Fibroblast of lung (primary cell): Measurements from ENCODE around the gene PIP4K2B.

Experiments
- EZH2 ChIP-seq: IDR thresholded peaks from 2 replicates; pipeline ENCODE4 v1.5.1; 2012; ENCODE audit warnings: low read length, control low read depth, mild to moderate bottlenecking; ENCODE audit errors: missing control alignments
- TF ChIP-seq, protein P1 (sequence below), 2 donors: IDR thresholded peaks in 1 of 2; conservative IDR thresholded peaks in 1 of 2; 1 replicate in 1 of 2; 2 replicates in 1 of 2; pipeline ENCODE4 v1.5.1; 2011 to 2012; ENCODE audit warnings: low read length in 2 of 2, control low read depth in 1 of 2, inconsistent platforms in 1 of 2, low read depth in 1 of 2, mild to moderate bottlenecking in 1 of 2

DNA sequence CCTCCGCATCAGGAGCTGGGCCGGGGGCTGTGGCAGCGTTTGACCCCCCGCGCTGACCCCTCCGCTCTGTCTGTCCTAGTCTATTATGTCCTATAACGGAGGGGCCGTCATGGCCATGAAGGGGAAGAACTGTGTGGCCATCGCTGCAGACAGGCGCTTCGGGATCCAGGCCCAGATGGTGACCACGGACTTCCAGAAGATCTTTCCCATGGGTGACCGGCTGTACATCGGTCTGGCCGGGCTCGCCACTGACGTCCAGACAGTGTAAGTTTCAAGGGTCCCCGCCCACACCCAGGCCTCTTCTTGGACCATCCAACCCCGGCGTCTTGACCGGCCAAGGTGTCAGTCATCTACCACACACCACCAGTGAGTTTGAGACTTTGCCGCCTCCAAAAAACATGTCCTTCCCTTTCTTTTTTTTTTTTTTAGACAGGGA lies 46.3 kb downstream of the PIP4K2B start:
- TF ChIP-seq, protein P1, sequence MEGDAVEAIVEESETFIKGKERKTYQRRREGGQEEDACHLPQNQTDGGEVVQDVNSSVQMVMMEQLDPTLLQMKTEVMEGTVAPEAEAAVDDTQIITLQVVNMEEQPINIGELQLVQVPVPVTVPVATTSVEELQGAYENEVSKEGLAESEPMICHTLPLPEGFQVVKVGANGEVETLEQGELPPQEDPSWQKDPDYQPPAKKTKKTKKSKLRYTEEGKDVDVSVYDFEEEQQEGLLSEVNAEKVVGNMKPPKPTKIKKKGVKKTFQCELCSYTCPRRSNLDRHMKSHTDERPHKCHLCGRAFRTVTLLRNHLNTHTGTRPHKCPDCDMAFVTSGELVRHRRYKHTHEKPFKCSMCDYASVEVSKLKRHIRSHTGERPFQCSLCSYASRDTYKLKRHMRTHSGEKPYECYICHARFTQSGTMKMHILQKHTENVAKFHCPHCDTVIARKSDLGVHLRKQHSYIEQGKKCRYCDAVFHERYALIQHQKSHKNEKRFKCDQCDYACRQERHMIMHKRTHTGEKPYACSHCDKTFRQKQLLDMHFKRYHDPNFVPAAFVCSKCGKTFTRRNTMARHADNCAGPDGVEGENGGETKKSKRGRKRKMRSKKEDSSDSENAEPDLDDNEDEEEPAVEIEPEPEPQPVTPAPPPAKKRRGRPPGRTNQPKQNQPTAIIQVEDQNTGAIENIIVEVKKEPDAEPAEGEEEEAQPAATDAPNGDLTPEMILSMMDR (conservative IDR thresholded peaks at IDR 0.05 in 1 of 2, IDR thresholded peaks at IDR 0.05 in 1 of 2; ENCODE audit: low read depth in 1 of 2, low read length in 2 of 2): no peak
- TF ChIP-seq EZH2: no peak
